ENCODE data around the gene PDLIM7.

Gene PDLIM7

DNA sequence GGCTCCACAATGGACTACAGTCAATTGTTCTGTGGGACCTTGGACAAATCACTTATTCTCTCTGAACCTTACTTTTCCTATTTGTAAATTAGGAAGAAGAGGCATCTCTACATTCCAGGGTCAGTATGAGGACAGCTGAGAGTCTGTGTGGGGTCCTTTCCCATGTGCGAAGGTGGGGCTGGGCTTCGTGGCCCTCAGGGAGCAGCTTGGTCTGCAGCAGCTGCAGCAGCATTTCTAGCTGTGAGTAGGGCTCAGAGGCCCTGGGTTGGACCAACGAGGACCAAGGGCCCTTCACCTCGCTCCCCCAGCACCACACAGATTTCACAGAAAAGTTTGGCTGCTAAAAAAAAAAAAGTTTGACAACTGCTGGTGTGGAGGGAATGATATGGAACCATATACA lies 28.8 kb upstream of the PDLIM7 start:
- no peak for DNase-seq (ENCODE audit: extremely low spot score, insufficient read length, low read depth)
- FAIRE-seq: no peak

DNA sequence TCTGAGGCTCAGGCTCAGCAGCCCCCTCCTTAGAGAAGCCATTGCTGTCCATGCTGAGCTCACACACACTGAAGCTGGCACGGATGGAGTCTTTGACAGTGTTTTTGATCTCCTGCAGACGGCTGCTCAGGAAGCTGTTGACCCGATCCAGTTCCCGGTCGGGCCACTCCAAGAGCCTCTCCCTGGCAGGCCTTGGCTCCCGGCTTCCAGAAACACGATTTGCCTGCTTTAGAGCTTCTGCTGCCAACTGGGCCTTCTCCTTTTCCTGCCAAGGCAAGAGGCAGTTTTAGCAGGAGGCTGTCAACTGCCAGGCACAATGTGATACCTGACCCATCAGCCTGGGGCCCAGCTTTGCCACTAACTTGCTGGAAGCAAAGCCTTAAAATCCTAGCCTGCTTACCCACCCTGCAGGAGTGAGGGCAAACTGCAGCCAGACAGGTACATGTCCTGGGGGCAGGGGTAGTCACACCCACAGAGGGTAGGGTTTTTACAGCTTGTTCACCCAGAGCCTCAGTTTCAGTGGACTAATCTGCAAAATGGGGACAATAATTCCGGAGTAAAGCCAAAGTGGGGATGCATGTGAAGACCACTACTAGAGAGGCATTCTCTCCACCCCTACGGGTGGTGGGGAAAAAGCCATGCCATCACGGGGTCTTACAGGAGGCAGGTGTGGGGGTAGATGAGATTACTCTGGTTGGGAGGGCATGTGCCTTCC lies 27.7 kb upstream of the PDLIM7 start:
- DNase-seq (ENCODE audit: extremely low spot score, insufficient read length, low read depth) (no peak), FAIRE-seq (no peak)

DNA sequence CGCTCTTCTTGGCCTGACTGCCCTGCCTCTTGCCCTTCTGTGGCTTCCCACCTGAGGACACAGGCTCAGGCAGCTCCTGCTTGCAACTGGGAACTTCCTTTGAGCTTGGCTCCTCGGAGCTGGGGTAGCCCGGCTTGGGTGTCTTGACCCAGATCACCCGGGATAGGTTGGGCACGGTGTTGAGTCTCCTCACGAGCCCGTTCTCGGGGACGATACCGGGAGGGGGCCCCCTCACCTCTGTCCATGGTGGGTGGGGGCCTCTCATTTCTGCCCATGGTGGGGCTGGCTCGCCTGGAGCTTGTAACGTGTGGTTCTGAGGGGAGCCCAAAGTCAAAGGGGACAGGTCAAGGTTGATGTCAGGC lies 27.1 kb upstream of the PDLIM7 start:
- no peak for DNase-seq (ENCODE audit: extremely low spot score, insufficient read length, low read depth)
- FAIRE-seq: no peak

DNA sequence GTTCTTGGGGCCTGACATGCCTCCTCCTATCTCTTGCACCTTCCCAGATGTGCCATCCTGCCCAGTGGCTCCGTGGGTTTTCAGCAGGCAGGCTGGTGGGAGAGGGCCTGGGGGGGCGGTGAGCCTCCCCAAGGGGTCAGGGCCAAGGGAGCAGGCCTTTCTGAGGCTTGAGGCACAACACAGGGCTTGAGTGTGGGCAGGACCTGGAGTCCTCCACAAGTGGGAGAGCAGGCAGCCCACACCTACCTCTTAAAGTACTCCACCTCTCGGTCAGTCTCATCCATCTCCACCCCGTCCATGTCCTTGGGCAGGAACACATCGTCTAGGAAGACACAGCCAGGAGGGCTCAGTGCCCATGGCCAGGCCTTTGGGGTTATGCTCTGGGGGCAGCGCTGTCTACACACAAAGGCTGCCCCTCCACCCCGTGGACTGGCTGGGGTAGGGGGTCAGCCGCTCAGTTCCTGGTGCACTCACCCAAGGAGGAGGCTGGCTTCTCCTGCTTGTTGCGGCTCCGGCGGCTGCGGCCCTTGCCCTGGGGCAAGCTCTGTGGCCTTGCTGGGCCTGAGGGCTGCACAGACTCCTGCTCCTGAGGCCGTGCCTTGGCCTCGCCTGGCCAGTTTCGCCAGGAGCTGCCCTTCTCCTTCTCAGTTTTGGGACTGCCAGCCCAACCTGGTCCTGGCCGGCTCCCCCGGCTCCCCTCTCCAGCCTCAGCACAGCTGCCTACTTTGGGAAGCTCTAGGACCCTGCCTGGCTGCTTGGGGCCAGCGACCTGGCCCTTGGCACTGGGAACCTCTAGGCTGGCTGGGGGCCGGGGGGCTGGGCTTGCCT lies 26.5 kb upstream of the PDLIM7 start:
- FAIRE-seq (no peak), DNase-seq (ENCODE audit: extremely low spot score, insufficient read length, low read depth) (no peak)

DNA sequence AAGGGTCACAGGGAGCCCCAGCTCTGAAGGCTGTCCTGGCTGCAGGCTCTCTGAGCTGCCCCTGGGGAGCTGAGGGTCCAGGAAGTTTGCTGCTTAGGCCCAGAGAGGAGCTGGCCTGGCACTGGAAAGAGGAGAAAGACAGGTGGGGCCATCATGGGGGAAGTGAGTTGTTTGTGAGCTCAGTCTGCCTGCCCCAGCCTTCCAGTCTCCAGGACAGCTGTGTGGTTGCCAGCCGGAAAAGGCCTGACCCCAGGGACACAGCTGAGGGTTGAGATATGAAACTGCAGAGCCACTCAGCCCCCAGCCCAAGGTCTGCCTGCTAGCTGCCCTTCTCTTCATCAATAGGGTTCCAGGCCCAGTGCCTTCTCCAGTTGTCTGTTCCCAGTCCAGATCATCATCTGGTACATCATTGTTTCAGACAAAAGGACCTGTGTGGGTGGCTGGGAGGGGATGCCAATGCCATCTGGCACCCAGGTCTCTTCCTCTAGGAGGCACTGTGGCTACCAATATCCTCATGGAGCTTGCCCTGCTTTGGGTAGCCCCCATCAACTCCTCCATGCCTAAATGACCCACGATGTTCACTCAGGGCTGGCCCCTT lies 23.6 kb upstream of the PDLIM7 start:
- no peak for DNase-seq (ENCODE audit: extremely low spot score, insufficient read length, low read depth)
- FAIRE-seq: no peak

DNA sequence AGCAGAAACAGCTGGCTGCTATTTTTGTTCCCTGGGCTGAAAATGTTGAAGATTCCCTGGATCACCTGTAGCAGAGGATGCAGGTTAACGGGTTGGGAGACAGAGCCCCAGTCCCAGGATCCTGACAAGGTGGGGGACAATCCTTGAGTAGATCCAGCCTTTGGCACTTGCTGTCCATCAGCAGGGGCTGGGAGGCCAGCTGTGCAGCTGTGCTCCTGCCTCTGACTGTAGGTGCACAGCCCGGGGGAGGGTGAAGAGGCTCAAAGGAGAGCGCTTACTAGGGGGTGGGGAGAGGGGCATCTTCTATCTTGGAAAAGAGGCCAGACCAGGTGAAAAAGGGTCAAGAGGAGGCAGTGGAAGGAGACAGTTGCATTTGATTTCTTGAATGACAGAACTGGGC lies 22.9 kb upstream of the PDLIM7 start:
- FAIRE-seq (no peak), DNase-seq (ENCODE audit: extremely low spot score, insufficient read length, low read depth) (no peak)

DNA sequence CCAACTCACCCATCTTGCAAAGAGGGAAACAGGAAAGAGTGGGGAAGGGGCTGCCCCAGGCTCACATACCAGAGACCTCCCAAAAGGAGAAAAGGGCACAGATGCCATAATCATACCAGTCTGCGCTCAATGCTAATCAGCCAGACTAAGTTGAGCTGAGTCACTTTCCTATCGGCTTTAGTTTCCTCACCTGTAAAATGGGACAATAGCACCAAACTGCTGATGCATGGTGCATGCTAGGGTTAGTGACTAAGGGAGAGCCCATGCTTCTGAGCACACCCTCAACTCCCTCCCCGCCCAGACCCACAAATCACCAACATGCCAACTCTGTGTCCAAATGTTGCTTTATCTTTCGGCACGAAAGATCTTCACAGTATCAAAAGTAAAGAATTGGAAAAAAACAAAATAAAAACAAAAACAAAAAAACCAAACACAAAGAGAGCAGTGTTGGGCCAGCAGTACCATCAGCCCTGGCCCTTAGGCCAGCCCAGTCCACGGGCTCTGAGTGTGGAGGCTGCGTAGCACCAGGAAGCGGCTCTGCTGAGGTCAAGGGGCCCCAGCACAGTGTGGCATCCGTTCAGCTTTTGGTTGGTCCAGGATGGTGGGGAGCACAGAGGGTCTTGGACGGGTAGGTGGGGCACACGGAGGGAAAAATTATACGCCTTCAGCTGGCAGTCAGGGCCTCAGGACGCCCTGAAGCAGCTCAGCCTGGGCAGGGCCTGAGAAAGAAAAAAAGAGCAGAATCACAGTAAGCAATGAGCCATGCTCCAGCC lies 22.2 kb upstream of the PDLIM7 start:
- FAIRE-seq (no peak), DNase-seq (ENCODE audit: extremely low spot score, insufficient read length, low read depth) (no peak)

DNA sequence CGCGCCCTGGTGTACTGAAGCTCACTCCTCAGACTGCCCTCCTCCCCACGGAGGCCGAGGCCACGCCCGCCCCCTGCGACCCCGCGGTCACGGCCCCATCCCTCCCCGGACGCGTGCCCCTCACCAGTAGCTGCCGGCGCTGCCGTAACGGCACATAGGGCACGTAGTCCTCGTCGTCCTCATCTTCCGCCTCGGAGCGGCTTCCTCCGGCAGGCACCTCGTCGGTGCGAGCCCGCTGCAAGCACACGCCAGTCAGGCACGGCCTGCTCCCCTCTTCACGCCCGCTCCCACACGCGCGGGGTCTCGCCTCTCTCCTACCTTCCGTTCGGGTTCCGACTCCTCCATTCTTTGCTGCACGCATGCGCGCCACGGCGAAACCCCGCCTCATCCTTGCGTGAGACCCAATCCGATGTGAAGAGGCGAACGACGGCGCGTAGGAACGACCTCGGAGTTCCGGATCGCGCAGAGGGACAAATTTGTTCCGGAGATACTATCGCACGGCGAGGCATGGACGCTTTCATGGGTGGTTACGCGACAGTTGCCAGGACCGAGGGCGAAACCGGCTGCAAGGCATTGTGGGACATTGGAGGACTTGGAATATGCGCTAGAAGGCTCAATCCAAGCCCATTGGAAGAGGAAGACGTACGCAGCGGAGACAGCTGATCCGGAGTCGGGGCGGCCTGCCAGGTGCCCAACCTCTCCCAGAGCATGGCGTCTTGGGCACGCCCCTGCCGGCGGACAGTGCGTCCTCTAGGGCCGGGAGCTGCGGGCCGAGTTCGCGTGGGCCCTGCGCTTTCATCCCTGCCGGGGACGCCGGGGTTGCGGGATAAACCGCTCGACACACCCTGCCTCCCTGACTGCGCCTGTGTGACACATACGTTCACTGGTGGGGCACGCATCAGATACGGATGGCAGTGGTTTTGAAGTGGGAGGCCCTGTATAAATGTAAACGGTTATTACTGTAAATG lies 19.5 kb upstream of the PDLIM7 start, which contains the start of gene DDX41:
DDX41 (minus strand) TSS at position 361 of the 968 bp plus-strand sequence; CDS start at position 345, 16 bp downstream.
- FAIRE-seq: peak; percentile 99
- DNase-seq (ENCODE audit: extremely low spot score, insufficient read length, low read depth): peak; percentile 98

DNA sequence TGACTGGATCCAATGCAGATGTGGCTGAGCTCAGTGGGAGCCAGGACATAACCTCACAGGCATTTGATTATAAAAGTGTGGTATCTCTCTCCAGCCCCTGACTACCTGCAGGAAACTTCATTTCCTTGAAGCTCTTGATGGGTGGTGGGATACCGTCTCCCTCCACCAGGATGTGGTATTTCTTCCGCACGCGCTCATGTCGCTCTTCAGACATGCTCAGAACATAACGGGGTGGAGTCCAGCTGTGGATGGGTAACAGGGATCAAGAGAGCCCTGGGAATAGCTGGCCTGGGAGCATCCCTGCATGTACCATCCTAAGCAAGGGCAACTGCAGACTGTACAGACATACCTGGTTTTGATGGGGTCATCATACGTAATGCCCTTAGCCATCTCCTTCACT lies 18.2 kb upstream of the PDLIM7 start:
- no peak for DNase-seq (ENCODE audit: extremely low spot score, insufficient read length, low read depth)
- no peak for FAIRE-seq

DNA sequence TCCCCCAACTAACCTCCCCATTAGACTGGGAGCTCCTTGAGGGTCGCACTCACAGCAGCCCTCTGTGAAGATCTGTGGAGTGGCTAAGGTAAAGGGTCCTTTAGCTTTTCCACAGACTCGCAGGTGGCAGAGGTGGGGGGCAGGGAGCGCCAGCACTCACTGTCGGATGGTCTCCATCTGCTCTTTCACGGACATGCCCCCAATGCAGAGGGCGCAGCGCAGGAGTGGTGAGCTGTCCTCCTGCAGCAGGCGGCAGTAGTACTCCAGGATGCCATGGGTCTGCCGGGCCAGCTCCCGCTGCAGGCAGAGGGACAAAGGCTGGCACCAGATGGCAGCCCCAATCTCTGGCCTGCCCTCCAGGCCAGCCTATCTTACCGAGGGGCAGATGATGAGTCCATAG lies 17.1 kb upstream of the PDLIM7 start:
- no peak for FAIRE-seq
- DNase-seq (ENCODE audit: extremely low spot score, insufficient read length, low read depth): no peak

DNA sequence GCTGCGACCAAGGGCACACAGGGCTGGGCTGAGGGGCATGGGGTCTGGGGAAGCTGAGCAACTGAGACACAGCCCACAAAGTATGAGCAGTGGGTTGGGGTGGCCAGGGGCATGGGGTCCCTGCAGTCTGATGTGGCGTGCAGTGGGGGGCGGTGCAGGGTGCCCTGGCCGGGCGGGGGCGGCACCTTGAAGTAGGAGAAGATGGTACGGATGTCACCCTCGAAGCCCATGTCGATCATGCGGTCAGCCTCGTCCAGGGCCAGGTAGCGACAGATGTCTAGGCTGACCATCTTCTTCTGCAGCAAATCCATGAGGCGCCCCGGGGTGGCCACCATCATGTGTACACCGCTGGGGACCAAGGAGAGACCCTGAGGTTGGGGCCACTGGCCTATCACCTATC lies 16.1 kb upstream of the PDLIM7 start:
- FAIRE-seq: no peak
- DNase-seq (ENCODE audit: extremely low spot score, insufficient read length, low read depth): no peak

DNA sequence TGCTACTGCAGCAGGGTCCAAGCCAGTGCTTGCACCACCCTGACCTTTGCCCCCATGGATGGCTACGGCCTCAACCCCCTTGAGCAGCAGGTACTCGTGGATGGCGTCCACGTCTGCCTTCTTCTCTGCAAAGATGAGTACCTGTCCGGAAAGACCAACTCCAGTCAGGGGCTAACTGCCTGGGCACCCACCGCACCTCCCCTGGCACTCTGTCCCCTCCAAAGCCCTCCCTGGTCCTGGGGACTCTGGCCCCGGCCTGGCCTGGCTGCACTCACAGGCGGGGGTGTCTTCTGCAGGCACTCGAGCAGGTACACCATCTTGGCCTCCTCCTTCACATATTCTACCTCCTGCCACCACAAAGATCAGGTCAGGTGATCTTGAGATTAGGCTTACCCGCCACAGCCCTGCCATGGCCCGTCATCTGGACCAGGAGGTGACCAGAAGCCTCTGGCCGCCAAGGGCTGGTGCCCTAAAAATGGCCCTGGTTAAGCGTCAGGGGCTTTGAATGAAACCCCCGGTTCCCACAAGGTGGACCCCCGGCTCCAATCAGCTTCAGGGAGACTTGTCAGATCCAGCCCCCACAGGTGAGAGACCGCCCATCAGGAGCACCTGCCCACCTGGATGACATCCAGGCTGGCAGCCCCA lies 15.5 kb upstream of the PDLIM7 start:
- no peak for FAIRE-seq

DNA sequence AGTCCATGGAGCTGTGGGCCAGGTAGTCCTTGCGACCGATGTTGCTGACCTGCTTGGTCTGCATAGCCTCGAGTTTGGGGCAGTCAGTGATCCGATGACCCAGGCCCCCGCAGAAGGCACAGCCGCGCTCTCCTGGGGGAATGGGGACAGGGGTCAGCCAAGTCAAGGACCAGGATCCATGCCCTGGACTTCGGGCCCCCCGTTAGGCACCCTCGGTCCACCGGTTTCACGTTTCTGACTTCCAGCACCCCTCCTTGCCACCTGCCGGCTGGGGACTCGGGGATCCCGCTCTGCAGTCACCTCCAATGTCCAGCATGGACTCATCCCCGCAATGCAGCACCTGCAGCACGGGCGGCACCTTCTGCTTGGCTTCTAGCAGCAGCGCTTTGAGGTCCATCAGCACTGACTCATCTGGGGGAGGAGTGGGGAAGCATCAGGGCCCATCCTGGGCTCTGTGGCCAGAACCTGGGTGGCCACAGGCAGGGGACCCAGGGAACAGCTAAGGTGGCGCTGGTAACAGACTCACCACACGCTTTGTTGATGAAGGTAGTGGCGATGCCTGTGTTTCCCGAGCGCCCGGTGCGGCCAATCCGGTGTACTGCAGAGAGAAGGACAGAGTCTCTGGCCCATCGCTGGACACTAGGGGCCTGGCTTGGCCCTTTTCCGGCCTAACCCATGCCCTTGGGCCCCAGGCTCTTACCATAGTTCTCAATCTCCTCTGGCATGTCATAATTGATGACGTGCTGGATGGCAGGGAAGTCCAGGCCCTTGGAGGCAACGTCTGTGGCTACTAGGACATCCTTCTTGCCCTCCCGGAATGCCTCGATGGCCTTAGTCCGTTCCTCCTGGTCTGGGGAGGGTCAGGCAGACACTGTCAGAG lies 14.6 kb upstream of the PDLIM7 start:
- FAIRE-seq: no peak
- no peak for DNase-seq (ENCODE audit: extremely low spot score, insufficient read length, low read depth)

More for the DNA sequence above, 15.5 kb upstream of the PDLIM7 start:
- no peak for DNase-seq (ENCODE audit: extremely low spot score, insufficient read length, low read depth)

DNA sequence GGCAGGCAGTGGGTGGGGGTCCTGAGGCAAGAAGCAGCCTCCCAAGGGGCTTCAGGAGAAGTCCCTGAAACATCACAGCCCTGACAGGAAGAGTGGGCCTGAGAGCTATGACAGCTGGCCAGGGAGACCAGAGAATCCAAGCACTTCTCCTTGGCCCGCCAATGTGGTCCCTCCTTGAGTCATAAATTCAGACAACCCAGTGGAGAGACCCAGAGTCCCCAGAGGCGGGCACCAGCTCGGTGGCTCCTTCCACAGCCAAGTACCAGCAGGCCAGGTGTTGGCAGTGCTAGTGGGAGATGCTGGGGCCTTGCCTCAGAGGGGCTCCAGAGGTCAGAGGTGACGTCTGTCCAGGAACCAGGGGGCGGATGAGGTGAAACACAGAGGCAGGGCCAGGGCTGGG lies 13.8 kb upstream of the PDLIM7 start:
- no peak for FAIRE-seq
- no peak for DNase-seq (ENCODE audit: extremely low spot score, insufficient read length, low read depth)

DNA sequence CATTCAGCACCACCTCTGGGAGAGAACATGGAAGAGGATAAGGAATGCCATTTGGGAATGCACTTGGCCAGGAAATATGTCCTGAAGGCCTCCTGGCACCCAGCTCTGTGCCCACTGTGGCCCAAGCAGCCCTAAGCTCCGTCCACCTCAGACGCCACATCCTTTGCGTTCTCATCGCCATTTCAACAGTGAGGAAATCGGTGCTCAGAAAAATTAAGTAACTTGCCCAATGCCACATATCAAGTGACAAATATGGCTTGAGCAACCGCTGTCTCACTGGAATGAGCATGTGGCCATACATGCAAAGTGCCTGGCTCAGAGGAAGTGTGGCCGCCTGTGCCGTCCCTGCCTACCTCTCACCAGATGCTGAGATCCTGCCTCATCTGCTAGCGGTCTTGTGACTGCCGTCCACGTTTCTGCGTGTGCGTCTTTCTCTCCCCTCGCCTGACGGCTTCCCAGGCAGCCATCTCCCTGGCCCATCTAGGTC lies 13.2 kb upstream of the PDLIM7 start:
- peak; percentile 91 for FAIRE-seq
- no peak for DNase-seq (ENCODE audit: extremely low spot score, insufficient read length, low read depth)

DNA sequence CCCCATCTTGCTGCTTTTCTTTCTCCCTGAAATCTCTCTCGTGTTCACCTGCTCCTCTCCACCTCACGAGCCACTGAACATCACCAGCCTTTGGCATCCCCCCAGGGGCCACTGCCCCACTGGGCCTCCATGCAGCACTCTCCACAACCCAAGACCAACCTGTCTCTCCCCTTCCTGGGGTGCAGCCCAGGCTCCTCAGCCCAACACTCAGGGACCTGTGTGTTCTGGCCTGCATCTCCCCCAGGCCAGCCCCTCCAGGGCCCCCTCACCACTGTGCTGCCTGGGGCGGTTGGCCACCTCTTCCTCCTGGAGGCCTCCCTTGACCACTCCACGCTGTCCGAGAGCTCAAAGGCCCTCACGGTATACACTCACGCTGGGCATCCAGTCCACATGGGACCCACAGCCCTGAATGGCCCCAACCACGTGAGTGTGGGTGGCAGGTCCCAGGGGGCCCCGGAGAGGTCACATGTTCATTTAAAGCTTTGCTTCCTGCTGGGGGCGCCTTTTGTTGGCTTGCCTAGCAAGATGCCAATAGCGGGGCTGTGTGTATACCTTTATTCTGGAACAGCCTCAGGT lies 12.7 kb upstream of the PDLIM7 start:
- no peak for DNase-seq (ENCODE audit: extremely low spot score, insufficient read length, low read depth)
- no peak for FAIRE-seq

DNA sequence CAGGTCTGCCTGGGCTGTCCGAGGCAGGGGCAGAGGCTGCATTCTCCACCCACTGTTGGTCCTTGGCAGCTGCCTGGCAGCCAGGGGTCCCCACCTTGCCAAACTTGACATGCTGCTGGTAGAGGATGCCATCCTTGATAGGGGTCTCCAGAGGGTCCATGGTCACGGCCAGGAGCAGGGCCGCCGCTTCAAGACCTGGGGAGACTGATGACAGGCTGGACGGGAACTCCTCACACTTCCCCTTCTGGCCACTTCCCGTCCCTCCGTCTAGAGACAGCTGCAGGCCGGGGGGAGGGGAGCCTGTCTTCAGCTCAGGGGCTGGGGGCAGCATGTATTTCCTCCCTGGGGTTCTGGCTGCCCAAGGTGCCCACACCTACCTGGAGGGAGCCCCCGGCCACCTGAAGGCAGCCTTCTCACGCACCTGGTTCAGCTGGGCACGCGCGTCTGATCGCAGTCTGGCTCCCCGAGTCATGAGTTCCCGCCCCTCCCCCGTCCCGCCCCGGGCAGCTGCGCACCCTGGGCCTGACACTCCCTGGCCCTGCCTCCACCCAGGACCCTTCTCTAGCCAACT lies 12.1 kb upstream of the PDLIM7 start, which contains the start of gene DOK3:
DOK3 (minus strand) TSS at position 446 of the 571 bp plus-strand sequence; CDS start at position 160, 286 bp downstream.
- peak; percentile 76 for FAIRE-seq
- no peak for DNase-seq (ENCODE audit: extremely low spot score, insufficient read length, low read depth)
